ENCODE measurements around the gene LIN7A.

The LIN7A gene

GRCh38 chr12:80761838-80762237, 175.9 kb downstream of the LIN7A start:
- H4K8ac ChIP-seq (ENCODE audit: low read depth, low read length): no peak overlapping the region

GRCh38 chr12:80756875-80757274, 180.9 kb downstream of the LIN7A start:
- Histone ChIP-seq H3K27ac (ENCODE audit: low read depth, low read length) (no peak overlapping the region), H3K4me2 (ENCODE audit: low read length) (no peak overlapping the region), H3K18ac (ENCODE audit: low read length) (no peak overlapping the region), H4K5ac (ENCODE audit: low read length) (no peak overlapping the region), H3K27me3 (ENCODE audit: insufficient read depth, low read length, poor library complexity) (no peaks in the 10 kb centered on the region), H3K9ac (ENCODE audit: low read length) (no peak overlapping the region), H3K4me1 (ENCODE audit: control insufficient read depth, low read depth, low read length) (no peaks in the 10 kb centered on the region), H3K23ac (ENCODE audit: low read length) (no peak overlapping the region), H2BK120ac (ENCODE audit: low read depth, low read length) (no peak overlapping the region), H2BK5ac (ENCODE audit: low read length) (no peak overlapping the region), H3K36me3 (ENCODE audit: control insufficient read depth, insufficient read depth, low read length) (no peaks in the 10 kb centered on the region), H3K79me2 (ENCODE audit: control insufficient read depth, insufficient read depth, low read length) (no peaks in the 10 kb centered on the region), H3K79me1 (ENCODE audit: low read length) (no peaks in the 10 kb centered on the region), H3K4ac (ENCODE audit: low read depth, low read length) (no peak overlapping the region), H2BK15ac (replicated peaks; ENCODE audit: low read depth) (no peak overlapping the region), H3K56ac (ENCODE audit: low read length) (no peak overlapping the region), H2AK5ac (ENCODE audit: low read length) (no peak overlapping the region), H4K8ac (ENCODE audit: low read depth, low read length) (no peak overlapping the region), H3K4me3 (ENCODE audit: low read length) (no peak overlapping the region)
- no peak for DNase-seq
- WGBS (ENCODE audit: extremely low coverage, insufficient coverage, low lambda C conversion rate): no CpG with 5 or more reads among the region's 1 CpG

More at GRCh38 chr12:80761838-80762237, 175.9 kb downstream of the LIN7A start:
- Histone ChIP-seq H3K4me1 (ENCODE audit: control insufficient read depth, low read depth, low read length) (no peaks in the 10 kb centered on the region), H3K4me3 (ENCODE audit: low read length) (no peak overlapping the region), H3K79me2 (ENCODE audit: control insufficient read depth, insufficient read depth, low read length) (no peaks in the 10 kb centered on the region), H3K9ac (ENCODE audit: low read length) (no peak overlapping the region), H3K23ac (ENCODE audit: low read length) (no peak overlapping the region), H3K18ac (ENCODE audit: low read length) (no peak overlapping the region), H2BK120ac (ENCODE audit: low read depth, low read length) (no peak overlapping the region), H3K27me3 (ENCODE audit: insufficient read depth, low read length, poor library complexity) (no peaks in the 10 kb centered on the region), H2AK5ac (ENCODE audit: low read length) (no peak overlapping the region), H4K5ac (ENCODE audit: low read length) (no peak overlapping the region), H3K79me1 (ENCODE audit: low read length) (no peaks in the 10 kb centered on the region), H3K4me2 (ENCODE audit: low read length) (no peak overlapping the region), H2BK15ac (replicated peaks; ENCODE audit: low read depth) (no peak overlapping the region), H3K27ac (ENCODE audit: low read depth, low read length) (no peak overlapping the region), H3K56ac (ENCODE audit: low read length) (no peak overlapping the region), H2BK5ac (ENCODE audit: low read length) (no peak overlapping the region), H3K36me3 (ENCODE audit: control insufficient read depth, insufficient read depth, low read length) (no peaks in the 10 kb centered on the region), H3K4ac (ENCODE audit: low read depth, low read length) (no peak overlapping the region)
- no peak for DNase-seq
- no CpG with 5 or more reads among the region's 5 CpGs for WGBS (ENCODE audit: extremely low coverage, insufficient coverage, low lambda C conversion rate)

DNA sequence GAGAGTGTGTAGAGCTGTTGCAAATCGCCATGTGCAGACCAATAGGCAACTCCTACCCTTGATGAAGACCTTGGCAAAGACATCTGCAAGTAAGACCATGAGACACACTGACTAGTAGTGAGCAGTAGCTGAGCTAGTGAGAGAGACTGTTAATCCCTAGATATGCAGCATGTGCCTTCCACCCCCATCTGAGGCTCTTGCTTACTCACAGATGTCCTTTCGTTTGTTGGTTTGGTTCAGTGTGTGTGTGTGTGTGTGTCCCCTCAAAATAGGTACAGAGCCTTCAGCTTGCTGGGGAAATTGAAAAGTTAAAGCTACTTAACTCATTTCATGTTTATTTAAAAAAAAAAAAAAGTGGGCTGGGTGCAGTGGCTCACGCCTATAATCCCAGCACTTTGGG, 183.5 kb downstream of the LIN7A start:
- no peaks in the 10 kb centered on the region for H3K4me1 ChIP-seq (ENCODE audit: control insufficient read depth, low read depth, low read length)
- no peak overlapping the region for H2BK15ac ChIP-seq (replicated peaks; ENCODE audit: low read depth)
- no peak overlapping the region for H3K4me3 ChIP-seq (ENCODE audit: low read length)
- no peak overlapping the region for H2AK5ac ChIP-seq (ENCODE audit: low read length)
- no peaks in the 10 kb centered on the region for H3K79me2 ChIP-seq (ENCODE audit: control insufficient read depth, insufficient read depth, low read length)
- H3K4ac ChIP-seq (ENCODE audit: low read depth, low read length): no peak overlapping the region
- no peak overlapping the region for H4K8ac ChIP-seq (ENCODE audit: low read depth, low read length)
- no CpG with 5 or more reads among the region's 3 CpGs for WGBS (ENCODE audit: extremely low coverage, insufficient coverage, low lambda C conversion rate)
- no peak overlapping the region for H4K5ac ChIP-seq (ENCODE audit: low read length)
- no peak overlapping the region for H3K18ac ChIP-seq (ENCODE audit: low read length)
- no peak overlapping the region for H3K56ac ChIP-seq (ENCODE audit: low read length)
- no peak overlapping the region for H3K23ac ChIP-seq (ENCODE audit: low read length)
- H3K4me2 ChIP-seq (ENCODE audit: low read length): no peak overlapping the region
- H3K79me1 ChIP-seq (ENCODE audit: low read length): no peaks in the 10 kb centered on the region
- H2BK120ac ChIP-seq (ENCODE audit: low read depth, low read length): no peak overlapping the region
- H2BK5ac ChIP-seq (ENCODE audit: low read length): no peak overlapping the region
- H3K27me3 ChIP-seq (ENCODE audit: insufficient read depth, low read length, poor library complexity): no peaks in the 10 kb centered on the region
- no peak overlapping the region for H3K27ac ChIP-seq (ENCODE audit: low read depth, low read length)
- no peaks in the 10 kb centered on the region for H3K36me3 ChIP-seq (ENCODE audit: control insufficient read depth, insufficient read depth, low read length)
- no peak overlapping the region for H3K9ac ChIP-seq (ENCODE audit: low read length)
- no peak for DNase-seq

DNA sequence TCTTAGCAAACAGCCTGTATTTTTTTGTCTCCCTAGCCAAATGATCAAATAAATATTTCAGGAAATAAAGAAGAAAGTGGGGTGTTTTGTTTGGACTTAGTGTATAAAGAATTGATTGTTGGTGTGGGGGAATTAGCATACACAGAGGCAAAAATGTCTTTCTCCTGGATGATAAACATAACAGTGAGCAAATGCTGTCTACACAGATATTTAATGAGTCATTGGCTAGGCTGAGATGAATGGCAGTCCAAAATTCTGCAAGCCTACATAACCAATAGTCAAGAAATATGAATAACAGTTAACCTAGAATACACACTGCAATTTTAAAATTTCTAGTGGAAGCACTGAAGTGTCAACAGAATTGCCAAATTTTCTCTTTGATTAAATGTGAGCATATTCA, 185.3 kb downstream of the LIN7A start:
- no peak overlapping the region for H4K5ac ChIP-seq (ENCODE audit: low read length)
- no peak overlapping the region for H3K56ac ChIP-seq (ENCODE audit: low read length)
- no peak for DNase-seq
- no peak overlapping the region for H4K8ac ChIP-seq (ENCODE audit: low read depth, low read length)
- no peak overlapping the region for H3K9ac ChIP-seq (ENCODE audit: low read length)
- H3K4me1 ChIP-seq (ENCODE audit: control insufficient read depth, low read depth, low read length): no peaks in the 10 kb centered on the region
- no peak overlapping the region for H3K4me3 ChIP-seq (ENCODE audit: low read length)
- no peak overlapping the region for H2BK120ac ChIP-seq (ENCODE audit: low read depth, low read length)
- no peak overlapping the region for H3K18ac ChIP-seq (ENCODE audit: low read length)
- no peak overlapping the region for H2BK15ac ChIP-seq (replicated peaks; ENCODE audit: low read depth)
- no peaks in the 10 kb centered on the region for H3K36me3 ChIP-seq (ENCODE audit: control insufficient read depth, insufficient read depth, low read length)
- H3K4ac ChIP-seq (ENCODE audit: low read depth, low read length): no peak overlapping the region
- H3K79me1 ChIP-seq (ENCODE audit: low read length): no peaks in the 10 kb centered on the region
- H3K4me2 ChIP-seq (ENCODE audit: low read length): no peak overlapping the region
- no peaks in the 10 kb centered on the region for H3K27me3 ChIP-seq (ENCODE audit: insufficient read depth, low read length, poor library complexity)
- no peak overlapping the region for H3K23ac ChIP-seq (ENCODE audit: low read length)
- H2AK5ac ChIP-seq (ENCODE audit: low read length): no peak overlapping the region
- H3K79me2 ChIP-seq (ENCODE audit: control insufficient read depth, insufficient read depth, low read length): no peaks in the 10 kb centered on the region
- no peak overlapping the region for H3K27ac ChIP-seq (ENCODE audit: low read depth, low read length)
- no peak overlapping the region for H2BK5ac ChIP-seq (ENCODE audit: low read length)

DNA sequence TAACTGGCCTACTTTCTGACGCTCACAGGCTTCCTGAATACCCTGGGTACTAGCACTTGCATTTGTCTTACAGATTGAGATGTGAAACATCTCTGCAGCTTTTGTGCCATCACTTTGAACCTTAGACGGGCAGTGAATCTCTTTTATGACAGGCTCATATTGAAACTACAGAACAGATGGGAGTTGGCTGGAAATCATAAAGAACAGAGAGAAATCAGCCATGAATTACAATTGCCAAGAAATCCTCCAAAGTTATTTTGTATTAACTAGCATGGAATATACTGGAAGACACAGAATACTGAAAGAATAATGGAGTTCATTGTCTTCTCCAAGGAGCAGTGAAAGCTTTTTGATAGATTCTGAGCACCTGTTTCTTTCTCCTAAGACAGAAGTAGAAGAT, 188.3 kb downstream of the LIN7A start:
- H3K18ac ChIP-seq (ENCODE audit: low read length): no peak overlapping the region
- no peak overlapping the region for H4K5ac ChIP-seq (ENCODE audit: low read length)
- H3K79me1 ChIP-seq (ENCODE audit: low read length): no peaks in the 10 kb centered on the region
- WGBS (ENCODE audit: extremely low coverage, insufficient coverage, low lambda C conversion rate): no CpG with 5 or more reads among the region's 2 CpGs
- H3K56ac ChIP-seq (ENCODE audit: low read length): no peak overlapping the region
- no peak overlapping the region for H3K4me3 ChIP-seq (ENCODE audit: low read length)
- H4K8ac ChIP-seq (ENCODE audit: low read depth, low read length): no peak overlapping the region
- H3K4me1 ChIP-seq (ENCODE audit: control insufficient read depth, low read depth, low read length): no peaks in the 10 kb centered on the region
- no peak overlapping the region for H3K23ac ChIP-seq (ENCODE audit: low read length)
- no peak overlapping the region for H2BK120ac ChIP-seq (ENCODE audit: low read depth, low read length)
- no peak overlapping the region for H2BK5ac ChIP-seq (ENCODE audit: low read length)
- no peak overlapping the region for H3K4me2 ChIP-seq (ENCODE audit: low read length)
- no peaks in the 10 kb centered on the region for H3K36me3 ChIP-seq (ENCODE audit: control insufficient read depth, insufficient read depth, low read length)
- DNase-seq: no peak
- no peaks in the 10 kb centered on the region for H3K27me3 ChIP-seq (ENCODE audit: insufficient read depth, low read length, poor library complexity)
- no peak overlapping the region for H2BK15ac ChIP-seq (replicated peaks; ENCODE audit: low read depth)
- no peak overlapping the region for H2AK5ac ChIP-seq (ENCODE audit: low read length)
- no peak overlapping the region for H3K9ac ChIP-seq (ENCODE audit: low read length)
- H3K79me2 ChIP-seq (ENCODE audit: control insufficient read depth, insufficient read depth, low read length): no peaks in the 10 kb centered on the region
- no peak overlapping the region for H3K27ac ChIP-seq (ENCODE audit: low read depth, low read length)
- no peak overlapping the region for H3K4ac ChIP-seq (ENCODE audit: low read depth, low read length)

DNA sequence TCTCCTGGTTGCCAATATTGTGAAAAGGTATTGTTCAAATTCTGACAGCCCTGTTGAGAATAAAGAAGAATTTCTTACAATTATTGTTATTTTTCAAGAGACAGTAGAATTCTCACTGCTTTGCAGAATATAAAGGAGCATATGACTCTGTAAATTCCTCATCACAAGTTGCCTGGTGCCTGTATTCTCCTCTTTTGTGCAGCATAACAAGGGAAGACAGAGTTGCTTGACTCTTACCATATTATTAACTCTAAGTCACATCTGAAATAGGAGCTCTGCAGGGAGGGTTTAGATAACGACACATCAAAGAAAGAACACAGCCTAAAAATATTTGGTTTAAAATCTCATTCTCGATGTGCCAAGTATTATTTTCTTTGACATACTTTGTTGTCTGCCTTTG, 189.9 kb downstream of the LIN7A start:
- Histone ChIP-seq H3K36me3 (ENCODE audit: control insufficient read depth, insufficient read depth, low read length) (no peaks in the 10 kb centered on the region), H3K4me2 (ENCODE audit: low read length) (no peak overlapping the region), H3K56ac (ENCODE audit: low read length) (no peak overlapping the region), H3K9ac (ENCODE audit: low read length) (no peak overlapping the region), H3K4me3 (ENCODE audit: low read length) (no peak overlapping the region), H3K18ac (ENCODE audit: low read length) (no peak overlapping the region), H3K79me1 (ENCODE audit: low read length) (no peaks in the 10 kb centered on the region), H3K79me2 (ENCODE audit: control insufficient read depth, insufficient read depth, low read length) (no peaks in the 10 kb centered on the region), H4K8ac (ENCODE audit: low read depth, low read length) (no peak overlapping the region), H3K27me3 (ENCODE audit: insufficient read depth, low read length, poor library complexity) (no peaks in the 10 kb centered on the region), H2BK15ac (replicated peaks; ENCODE audit: low read depth) (no peak overlapping the region), H2BK5ac (ENCODE audit: low read length) (no peak overlapping the region), H2AK5ac (ENCODE audit: low read length) (no peak overlapping the region), H3K23ac (ENCODE audit: low read length) (no peak overlapping the region), H2BK120ac (ENCODE audit: low read depth, low read length) (no peak overlapping the region), H4K5ac (ENCODE audit: low read length) (no peak overlapping the region), H3K4me1 (ENCODE audit: control insufficient read depth, low read depth, low read length) (no peaks in the 10 kb centered on the region), H3K27ac (ENCODE audit: low read depth, low read length) (no peak overlapping the region), H3K4ac (ENCODE audit: low read depth, low read length) (no peak overlapping the region)
- no CpG with 5 or more reads among the region's 2 CpGs for WGBS (ENCODE audit: extremely low coverage, insufficient coverage, low lambda C conversion rate)
- DNase-seq: no peak

All from mesendoderm (in vitro differentiated cells).